Superior temporal gyrus (tissue), 1 donor: ENCODE results near the gene MGAT5.

Experiments
- DNase-seq: peaks from one replicate; pipeline ENCODE4 v3.0.0-alpha.2; 2016; ENCODE audit errors: extremely low spot score

MGAT5 gene

DNA sequence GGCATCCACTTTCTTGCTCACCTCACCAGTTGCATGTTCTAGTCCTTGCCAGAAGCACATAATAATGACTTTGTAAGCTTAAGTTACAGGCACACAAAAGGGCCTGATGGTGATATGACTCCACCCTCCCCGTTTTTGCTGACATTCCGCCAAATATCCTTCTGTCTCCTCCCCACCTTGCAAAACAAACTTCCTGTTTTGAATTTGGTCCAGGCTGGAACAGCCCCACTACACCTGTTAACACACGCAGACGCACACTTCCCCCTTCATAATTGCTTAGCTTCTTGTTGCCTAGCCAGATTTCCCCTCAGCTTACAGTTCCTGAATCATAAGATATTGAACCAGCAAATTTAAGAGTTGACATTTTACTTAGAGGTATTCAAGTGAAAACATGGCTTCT, at the start of gene MGAT5:
TSS of gene MGAT5 (plus strand) at position 269 of the 400 bp plus-strand sequence. CDS start 332 bp downstream, outside the sequence.
- DNase-seq = no peak

- no peak for DNase-seq
Measured at GRCh38 chr2:134205087-134205486, 48.8 kb upstream of the MGAT5 start.

GRCh38 chr2:134206031-134206430, 47.8 kb upstream of the MGAT5 start:
- no peak for DNase-seq

DNA sequence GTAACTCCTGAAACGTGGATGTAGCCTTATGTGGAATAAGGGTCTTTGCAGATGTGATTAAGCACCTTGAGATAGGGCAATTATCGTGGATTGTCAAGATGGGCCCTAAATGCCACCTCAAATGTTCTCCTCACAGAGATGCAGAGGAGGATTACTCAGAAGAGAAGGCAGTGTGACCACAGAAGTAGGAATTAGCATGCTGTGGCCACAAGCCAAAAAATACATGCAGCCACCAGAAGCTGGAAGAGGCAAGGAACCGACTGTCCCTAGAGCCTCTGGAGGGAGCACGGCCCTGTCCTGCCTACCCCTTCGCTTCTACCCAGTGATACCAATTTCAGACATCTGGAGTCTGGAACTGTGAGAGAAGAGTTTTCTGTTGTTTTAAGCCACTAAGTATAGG, 47.3 kb upstream of the MGAT5 start:
- DNase-seq = no peak

DNA sequence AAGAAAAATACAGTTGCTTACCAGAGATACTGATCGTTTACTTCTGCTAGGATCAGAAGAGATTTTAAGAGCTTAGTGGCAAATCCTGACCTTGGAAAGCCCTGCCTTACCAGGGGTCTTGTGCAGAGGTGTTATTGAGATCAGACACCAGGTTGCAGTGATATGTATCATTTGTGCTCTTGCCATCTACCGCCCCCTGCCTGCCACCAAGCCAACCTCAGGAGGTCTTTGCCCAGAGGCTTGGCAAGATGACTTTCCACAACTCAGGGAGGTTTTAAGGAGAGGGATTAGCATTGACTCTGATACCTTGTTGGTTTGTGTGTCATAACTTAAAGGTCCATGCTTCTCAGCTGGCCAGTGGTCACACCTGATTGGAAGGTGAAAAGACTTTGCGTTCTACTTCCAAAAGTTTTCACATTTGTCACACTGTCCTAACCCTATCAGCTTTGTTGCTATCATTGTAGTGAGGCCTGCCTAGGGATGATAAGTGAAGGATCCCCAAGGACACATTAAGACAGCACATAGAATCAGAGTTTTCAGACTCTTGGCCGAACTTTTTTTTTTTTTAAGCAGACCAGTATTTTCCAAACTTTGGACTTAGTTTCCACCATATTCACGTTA, 46.2 kb upstream of the MGAT5 start:
- DNase-seq = no peak

GRCh38 chr2:134208825-134209224, 45.0 kb upstream of the MGAT5 start:
- DNase-seq = no peak

- no peak for DNase-seq
Measured at GRCh38 chr2:134212746-134213145, 41.1 kb upstream of the MGAT5 start.

DNA sequence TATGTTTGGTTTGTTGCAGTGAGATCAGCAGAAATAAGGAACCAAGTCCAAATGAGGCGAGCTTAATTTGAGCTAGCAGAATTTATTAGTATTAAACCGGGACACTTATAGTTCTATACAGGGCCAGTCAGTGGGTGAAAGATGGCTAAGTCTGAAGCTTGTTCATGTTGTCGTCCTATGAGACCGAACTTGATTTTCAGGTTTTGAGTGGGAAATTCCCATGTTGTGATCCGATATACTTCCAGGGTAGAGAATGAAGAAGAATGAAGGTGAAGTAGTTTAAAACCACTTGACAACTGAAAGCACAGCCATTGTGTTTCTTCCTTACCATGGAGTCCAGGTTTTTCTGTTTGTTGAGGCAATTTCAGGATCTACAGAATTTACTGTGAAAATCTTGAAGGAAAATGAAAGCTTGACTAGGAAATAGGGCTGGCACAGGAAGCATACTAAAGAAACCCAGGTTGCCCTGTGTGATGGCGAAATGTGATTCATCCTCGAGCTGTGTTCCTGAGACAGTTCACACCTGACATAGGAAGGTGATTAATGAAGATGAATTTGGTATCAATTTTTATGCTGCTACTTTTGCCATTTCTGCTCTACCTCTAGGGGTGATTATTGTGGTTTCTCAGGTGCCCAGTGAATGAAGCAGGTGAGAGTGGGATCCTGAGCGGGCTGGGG, 37.6 kb upstream of the MGAT5 start:
- no peak for DNase-seq

DNA sequence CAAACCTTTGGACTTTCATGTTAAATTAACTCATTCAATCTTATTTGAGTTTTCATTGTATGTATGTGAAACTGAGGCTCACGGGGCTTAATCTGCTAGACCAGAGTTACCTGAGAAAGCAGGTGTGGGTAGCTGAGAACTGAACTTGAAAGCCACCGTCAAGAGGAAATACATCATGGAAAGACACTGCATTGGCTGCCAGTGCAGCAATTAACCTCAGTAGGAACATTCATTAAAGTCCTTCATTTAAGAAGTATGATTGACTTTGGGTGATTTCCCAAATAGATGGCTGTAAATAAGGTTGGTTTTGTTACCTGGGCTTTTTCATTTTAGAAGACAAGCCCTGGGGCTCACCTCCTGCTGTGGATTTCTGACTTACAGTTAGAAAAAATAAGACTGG, 36.5 kb upstream of the MGAT5 start:
- no peak for DNase-seq

DNA sequence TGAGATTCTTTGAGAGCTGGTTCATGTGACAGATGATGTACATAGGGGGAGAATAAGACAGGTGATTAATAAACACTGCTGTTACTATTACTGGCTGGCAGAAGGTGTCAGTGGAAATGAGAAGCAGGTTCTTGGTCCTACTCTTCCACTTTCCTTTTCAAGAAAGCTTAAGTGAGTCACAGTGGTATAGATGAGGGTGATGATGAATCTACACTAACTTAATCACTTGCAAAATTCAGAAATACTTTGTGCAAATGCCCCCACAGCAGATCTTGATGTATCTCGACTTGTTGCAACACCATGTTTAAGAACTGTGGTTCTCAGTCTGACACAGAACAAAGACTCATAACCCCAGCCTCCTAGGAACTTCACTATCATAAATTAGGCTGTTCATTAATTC, 35.9 kb upstream of the MGAT5 start:
- DNase-seq = no peak

DNA sequence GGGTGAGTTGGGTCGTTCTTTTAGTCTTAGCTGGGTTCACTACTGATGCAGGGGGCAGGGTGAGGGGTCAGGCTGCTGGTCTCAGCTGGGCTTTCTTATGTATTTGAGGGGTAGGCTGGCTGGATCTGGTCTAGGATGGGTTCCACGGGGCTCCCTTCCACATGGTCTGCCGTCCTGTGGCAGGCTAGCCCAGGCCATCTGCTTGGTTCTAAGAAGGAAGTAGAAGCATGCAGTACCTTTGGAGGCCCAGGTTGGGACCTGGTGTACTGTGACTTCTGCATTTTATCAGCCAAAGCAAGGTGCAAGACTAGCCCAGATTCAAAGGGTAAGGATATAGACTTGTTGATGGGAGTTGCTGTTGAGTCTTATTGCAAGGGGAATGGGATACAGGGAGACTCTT, 35.5 kb upstream of the MGAT5 start:
- DNase-seq = no peak

GRCh38 chr2:134218930-134219658, 34.8 kb upstream of the MGAT5 start:
- no peak for DNase-seq

DNA sequence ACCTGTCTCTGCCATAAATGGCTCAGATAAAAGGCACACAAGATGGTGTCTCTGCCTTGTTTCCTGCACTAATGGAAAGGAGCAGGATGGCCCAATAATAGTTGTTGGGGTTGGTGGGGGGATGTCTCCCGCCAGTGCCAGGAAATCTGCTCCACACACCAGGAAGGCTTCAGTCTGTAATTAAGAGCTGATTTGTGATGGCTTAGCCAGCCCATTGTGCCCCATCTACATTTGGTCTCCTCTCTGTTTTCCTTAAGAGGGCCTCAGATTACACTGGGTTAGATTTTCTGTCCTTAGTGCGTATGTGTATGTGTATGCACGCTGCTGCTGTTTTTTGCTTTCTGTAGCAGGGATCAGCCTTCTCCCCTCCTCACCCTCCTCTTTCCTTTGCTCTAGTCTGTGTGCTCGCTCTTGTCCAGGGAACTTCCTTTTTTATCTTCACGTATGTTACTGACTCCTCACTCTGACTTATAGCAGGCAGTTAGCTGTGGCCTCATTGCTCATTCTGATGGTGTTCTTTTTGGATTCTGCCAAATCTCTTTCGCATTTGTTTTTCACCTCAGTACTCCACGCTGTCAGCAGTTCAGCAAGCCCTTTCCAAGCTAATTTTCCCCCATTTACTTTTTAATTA, 33.4 kb upstream of the MGAT5 start:
- no peak for DNase-seq

DNA sequence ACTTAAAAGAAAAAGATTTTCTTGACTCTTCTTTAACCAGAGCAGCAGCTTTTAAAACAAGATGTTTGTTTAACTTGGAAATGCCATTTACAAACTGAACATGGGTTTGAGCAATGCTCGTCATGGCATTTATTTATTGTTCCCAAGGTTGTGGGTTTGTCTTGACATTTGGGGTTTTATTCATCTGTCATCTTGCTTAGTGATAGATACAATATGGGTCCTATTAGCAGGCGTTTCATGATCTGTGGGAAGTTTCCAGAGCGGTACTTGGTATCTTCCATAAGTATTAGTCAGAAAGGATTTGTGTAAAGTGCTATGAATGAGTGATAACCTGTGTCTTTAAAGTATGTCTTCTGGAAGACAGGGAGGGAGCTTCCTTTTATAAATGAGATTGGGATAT, 29.9 kb upstream of the MGAT5 start:
- DNase-seq = no peak

- no peak for DNase-seq
Measured at GRCh38 chr2:134225173-134225572, 28.7 kb upstream of the MGAT5 start.

GRCh38 chr2:134225841-134226240, 28.0 kb upstream of the MGAT5 start:
- DNase-seq = no peak

DNA sequence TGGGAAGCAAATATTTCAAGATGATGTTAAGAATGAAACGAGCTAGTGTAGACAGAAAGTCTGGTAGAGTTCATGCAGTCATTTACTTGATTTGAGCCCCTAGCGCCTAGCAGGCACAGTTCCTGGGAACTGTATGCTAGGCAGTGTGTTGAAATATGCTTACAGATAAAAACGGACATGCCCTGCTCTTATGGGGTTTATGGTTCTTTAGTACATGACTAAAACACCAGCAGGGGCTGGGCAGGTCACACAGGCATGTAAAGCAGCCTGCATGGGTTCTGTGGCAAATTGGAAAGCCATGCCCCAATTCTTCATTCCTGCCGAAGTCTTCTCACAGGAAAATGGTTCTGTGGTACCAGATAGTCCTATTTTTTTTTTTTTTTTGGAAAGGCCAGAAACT, 27.3 kb upstream of the MGAT5 start:
- no peak for DNase-seq

DNA sequence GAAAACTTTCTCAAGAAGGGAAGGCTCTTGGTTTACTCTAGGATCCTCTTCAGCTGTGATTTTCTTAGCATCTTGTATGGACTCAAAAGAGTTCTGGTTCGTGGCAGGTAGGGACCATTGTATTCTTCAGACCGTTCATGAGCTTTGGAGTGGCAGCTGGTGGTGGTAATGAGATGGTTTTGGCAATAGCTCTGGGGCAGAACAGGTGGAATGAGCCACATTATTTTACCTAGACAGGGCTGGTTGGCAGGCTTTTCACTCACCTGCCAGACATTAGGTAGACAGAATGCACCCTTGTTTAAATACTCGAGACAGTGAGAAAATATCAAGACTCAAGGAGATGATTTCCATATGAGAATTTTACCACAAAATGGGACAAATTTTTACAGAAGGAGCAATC, 26.2 kb upstream of the MGAT5 start:
- DNase-seq = no peak

DNA sequence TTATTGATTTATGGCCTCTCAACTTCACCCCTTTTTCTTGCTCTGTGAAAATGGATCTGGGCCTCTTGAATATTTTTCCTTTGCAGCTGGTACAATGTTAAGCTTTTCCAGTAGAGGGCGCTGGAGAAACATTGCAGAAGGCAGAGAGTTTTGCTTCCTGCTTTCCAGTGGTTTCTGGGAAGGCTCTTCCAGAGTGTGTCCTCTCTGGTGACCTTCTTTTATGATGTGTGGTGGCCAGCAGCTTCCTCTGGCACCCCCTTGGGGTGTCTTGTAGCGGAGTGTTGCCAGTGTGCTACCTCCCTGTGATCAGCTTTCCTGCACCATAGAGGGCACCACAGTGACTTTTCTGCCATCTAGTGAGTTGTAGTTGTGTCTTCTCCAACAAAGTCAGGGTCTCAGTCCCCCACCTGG, 25.4 kb upstream of the MGAT5 start:
- no peak for DNase-seq

DNA sequence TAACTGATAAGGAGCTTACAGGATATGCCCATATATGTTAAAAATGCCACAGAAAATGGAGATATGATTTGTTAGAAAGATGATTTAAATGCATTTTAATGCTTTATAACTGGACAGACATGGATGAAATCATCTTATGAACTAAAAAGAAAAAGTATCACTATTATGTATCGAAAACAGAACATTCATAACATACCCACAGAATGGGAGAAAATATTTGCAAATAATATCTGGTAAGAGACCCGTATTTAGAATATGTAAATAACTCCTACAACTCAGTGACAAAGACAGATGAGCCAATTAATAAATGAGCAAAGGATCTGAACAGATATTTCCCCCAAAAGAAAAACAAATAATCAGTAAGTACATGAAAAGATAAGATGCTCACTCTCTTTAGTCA, 24.3 kb upstream of the MGAT5 start:
- no peak for DNase-seq

DNA sequence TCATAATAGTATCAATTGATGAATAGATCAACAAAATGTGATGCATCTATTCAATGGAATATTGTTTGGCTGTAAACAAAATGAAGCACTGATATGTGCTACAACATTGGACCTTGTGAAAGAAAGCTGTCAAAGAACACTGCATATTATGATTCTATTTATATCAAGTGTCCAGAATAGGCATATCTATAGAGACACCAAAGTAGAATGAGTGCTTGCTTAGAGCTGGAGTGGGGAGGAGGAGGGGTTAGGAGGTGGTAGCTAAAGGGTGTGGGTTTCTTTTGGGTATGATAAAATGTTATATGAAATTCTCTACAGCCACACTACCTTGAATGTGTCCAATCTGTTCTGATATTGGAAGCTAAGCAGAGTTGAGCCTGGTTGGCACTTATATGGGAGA, 23.0 kb upstream of the MGAT5 start:
- no peak for DNase-seq

DNA sequence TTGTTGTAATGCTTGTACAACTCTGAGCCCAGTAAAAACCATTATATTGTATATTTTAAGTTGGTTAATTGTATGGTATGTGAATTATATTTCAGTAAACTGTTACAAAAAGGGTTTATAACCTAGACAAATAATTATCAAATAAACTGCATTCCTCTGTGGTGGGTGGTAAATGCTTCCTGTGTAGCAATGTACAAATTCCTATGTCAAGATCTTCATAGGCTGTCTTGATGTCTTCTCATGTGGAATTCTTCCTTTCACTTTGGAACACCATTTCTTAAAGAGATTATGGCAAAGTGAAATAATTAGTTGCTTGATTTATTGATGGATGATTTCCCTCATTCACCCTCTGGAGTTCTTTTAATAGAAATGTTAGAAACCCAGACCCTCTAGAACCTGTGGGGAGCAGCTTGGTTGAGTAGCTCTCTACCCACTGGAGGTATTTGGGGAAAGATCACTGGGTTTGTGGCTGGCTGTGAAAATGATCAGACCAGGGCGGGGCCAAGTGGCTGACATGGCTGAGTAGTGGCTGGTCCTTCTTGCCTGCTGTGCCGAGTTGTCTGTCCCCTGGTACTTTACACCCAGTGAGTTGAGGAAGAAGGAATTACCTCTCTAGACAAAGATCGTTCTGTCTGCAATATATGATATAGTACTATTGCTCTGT, 22.4 kb upstream of the MGAT5 start:
- no peak for DNase-seq
